Prostate gland (tissue), 2 donors: ENCODE measurements around the gene TMEM198. TPM values are rescaled to one million over a fixed set of nuclear protein-coding genes. Genes with fewer than 3 reads are reported as not detected.

Experiments used
- DNase-seq: peaks from one replicate; pipeline ENCODE4 v3.0.0-alpha.2; 2019; ENCODE audit warnings: low spot score
- H3K27ac ChIP-seq, 2 donors: fragments of 200-600 bp; sonication (generic); 2 replicates each; pipeline ENCODE4 v1.5.1; 2017 to 2019
- H3K27me3 ChIP-seq: fragments of 200-600 bp; sonication (generic); replicated peaks from 2 replicates; pipeline ENCODE4 v1.5.1; 2019; ENCODE audit not compliant: insufficient read depth
- H3K36me3 ChIP-seq, 2 donors: fragments of 200-600 bp; sonication (generic); 1 replicate in 1 of 2; 2 replicates in 1 of 2; pipeline versions ENCODE4 v1.5.1 to v1.8.1; 2017 to 2019
- H3K4me1 ChIP-seq: fragments of 200-600 bp; sonication (generic); replicated peaks from 2 replicates; pipeline ENCODE4 v1.5.1; 2019
- H3K4me3 ChIP-seq, 2 donors: fragments of 200-600 bp; sonication (generic); 2 replicates each; pipeline ENCODE4 v1.5.1; 2017 to 2019
- H3K9me3 ChIP-seq: fragments of 200-600 bp; sonication (generic); 2 replicates; pipeline ENCODE4 v1.5.1; 2017
- CTCF ChIP-seq, 4 experiments: fragments of 200-600 bp in 2 of 4; fragments of 450-650 bp in 2 of 4; sonication (generic) in 2 of 4; IDR thresholded peaks; 1 replicate in 3 of 4; 2 replicates in 1 of 4; pipeline ENCODE4 v1.5.1; 2016 to 2019; ENCODE audit warnings: antibody characterized with exemption in 4 of 4, mild to moderate bottlenecking in 2 of 4, moderate library complexity in 2 of 4
- POLR2A ChIP-seq: fragments of 450-650 bp; IDR thresholded peaks from one replicate; pipeline ENCODE4 v1.6.1; 2016; ENCODE audit warnings: antibody characterized with exemption, mild to moderate bottlenecking
- POLR2AphosphoS5 ChIP-seq: sonication (generic); formaldehyde crosslinking; IDR thresholded peaks from one replicate; pipeline ENCODE4 v1.6.1; 2017; ENCODE audit warnings: antibody characterized with exemption
- WGBS: methylation state at CpG from one replicate; pipeline ENCODE4 v1.1.5; 2018; 5-methylcytosine and 5-hydroxymethylcytosine counted together
- intact Hi-C: fragments of 100-400 bp; cut with DNase I; formaldehyde crosslinking; loops from one replicate; pipeline ENCODE4 v1.14.2; 2022
- total RNA-seq, 2 donors: library from RNA; depleted of rRNA; stranded (reverse); fragments of >200 nt; gene quantifications; one replicate each; pipeline ENCODE4 v1.1.0, GENCODE V29; 2016

The TMEM198 gene
- total RNA-seq, 2 donors from 2014 or later, result 5.7 to 11.5 TPM

GRCh38 chr2:219545295-219545942 is 1.6 kb downstream of the TMEM198 start:
- Histone ChIP-seq H3K36me3 (peaks cover under 1 to 6% of the 10 kb centered on the region in 2 donors), H3K4me1 (peaks cover 11% of the 10 kb centered on the region), H3K9me3 (no peaks in the 10 kb centered on the region), H3K27me3 (no peaks in the 10 kb centered on the region), H3K4me3 (no peak overlapping the region), H3K27ac (no peak overlapping the region)
- DNase-seq, result no peak
- TF ChIP-seq CTCF (IDR thresholded peaks at IDR 0.05), result no peak
- TF ChIP-seq POLR2AphosphoS5, result no peak
- TF ChIP-seq POLR2A, result no peak
- WGBS, result 86% methylated on average over 3 of the region's 3 CpGs
- intact Hi-C loops, result no loop called here

GRCh38 chr2:219545943-219546352 is 2.1 kb downstream of the TMEM198 start:
- TF ChIP-seq POLR2AphosphoS5 (no peak), POLR2A (no peak), CTCF (IDR thresholded peaks at IDR 0.05) (no peak)
- H3K36me3 ChIP-seq, result peaks cover 0 to under 1% of the 10 kb centered on the region in 2 donors
- no peak for DNase-seq
- H3K27me3 ChIP-seq, result no peaks in the 10 kb centered on the region
- WGBS, result 77% methylated on average over 4 of the region's 4 CpGs
- H3K9me3 ChIP-seq, result no peaks in the 10 kb centered on the region
- H3K4me3 ChIP-seq, result no peak overlapping the region
- intact Hi-C loops, result no loop called here
- H3K4me1 ChIP-seq, result peaks cover 11% of the 10 kb centered on the region
- H3K27ac ChIP-seq, result no peak overlapping the region

- no peaks in the 10 kb centered on the region for H3K27me3 ChIP-seq
- TF ChIP-seq CTCF (IDR thresholded peaks at IDR 0.05), result no peak
- TF ChIP-seq POLR2AphosphoS5, result no peak
- no peak for TF ChIP-seq POLR2A
- intact Hi-C loops, result no loop called here
Observed at GRCh38 chr2:219547621-219548020, 3.8 kb downstream of the TMEM198 start.

GRCh38 chr2:219548990-219549389 is 5.2 kb downstream of the TMEM198 start:
- H3K9me3 ChIP-seq, result no peaks in the 10 kb centered on the region
- no peaks in the 10 kb centered on the region for H3K36me3 ChIP-seq
- no peak overlapping the region for H3K27ac ChIP-seq
- H3K4me1 ChIP-seq, result peaks cover 15% of the 10 kb centered on the region
- no peaks in the 10 kb centered on the region for H3K27me3 ChIP-seq
- DNase-seq, result no peak
- no peak for TF ChIP-seq CTCF (IDR thresholded peaks at IDR 0.05)
- no peak for TF ChIP-seq POLR2AphosphoS5
- WGBS, result 92% methylated on average over 18 of the region's 18 CpGs
- intact Hi-C loops, result no loop called here
- H3K4me3 ChIP-seq, result no peak overlapping the region

More at GRCh38 chr2:219547621-219548020, 3.8 kb downstream of the TMEM198 start:
- Histone ChIP-seq H3K4me1 (peaks cover 10% of the 10 kb centered on the region), H3K27ac (no peak overlapping the region), H3K4me3 (no peak overlapping the region), H3K36me3 (no peaks in the 10 kb centered on the region), H3K9me3 (no peaks in the 10 kb centered on the region)
- DNase-seq, result no peak
- 97% methylated on average over 25 of the region's 26 CpGs for WGBS

GRCh38 chr2:219549619-219550018 is 5.8 kb downstream of the TMEM198 start:
- intact Hi-C loops, result no loop called here
- H3K4me3 ChIP-seq, result no peak overlapping the region
- DNase-seq, result no peak
- WGBS, result 89% methylated on average over 9 of the region's 9 CpGs
- H3K27ac ChIP-seq, result no peak overlapping the region
- TF ChIP-seq CTCF (IDR thresholded peaks at IDR 0.05), result no peak
- TF ChIP-seq POLR2A, result no peak
- TF ChIP-seq POLR2AphosphoS5, result no peak
- H3K4me1 ChIP-seq, result peaks cover 12% of the 10 kb centered on the region
- H3K36me3 ChIP-seq, result no peaks in the 10 kb centered on the region
- no peaks in the 10 kb centered on the region for H3K9me3 ChIP-seq
- H3K27me3 ChIP-seq, result no peaks in the 10 kb centered on the region
